Left ventricle myocardium inferior (tissue), 1 donor: ENCODE results near the gene AHSG. TPM values are rescaled to one million over a fixed set of nuclear protein-coding genes. Genes with fewer than 3 reads are reported as not detected.
"Not testable (repeated sequence)": the region's sequence is repeated elsewhere in the genome, so short reads cannot be mapped to it uniquely, and the experiment has no call there.

ENCODE experiments used
- DNase-seq: peaks from one replicate; pipeline ENCODE4 v3.0.0-alpha.2; 2020
- H3K27ac ChIP-seq: fragments of 200-600 bp; replicated peaks from 2 replicates; pipeline ENCODE4 v1.8.0; 2021
- H3K27me3 ChIP-seq: fragments of 200-600 bp; 2 replicates; pipeline ENCODE4 v1.8.0; 2021; ENCODE audit warnings: low read depth
- H3K36me3 ChIP-seq: fragments of 200-600 bp; 2 replicates; pipeline ENCODE4 v1.8.0; 2021
- H3K4me1 ChIP-seq: fragments of 200-600 bp; 2 replicates; pipeline ENCODE4 v1.8.0; 2021
- H3K4me3 ChIP-seq: fragments of 200-600 bp; 2 replicates; pipeline ENCODE4 v1.8.0; 2021; ENCODE audit warnings: mild to moderate bottlenecking, moderate library complexity
- H3K9me3 ChIP-seq: fragments of 200-600 bp; replicated peaks from 2 replicates; pipeline ENCODE4 v1.8.0; 2021
- CTCF ChIP-seq: fragments of 200-600 bp; IDR thresholded peaks from 2 replicates; pipeline ENCODE4 v1.8.0; 2021; ENCODE audit warnings: antibody characterized with exemption, mild to moderate bottlenecking, borderline replicate concordance
- intact Hi-C: fragments of 100-400 bp; cut with micrococcal nuclease; formaldehyde crosslinking; loops from one replicate; pipeline ENCODE4 v1.11.0; 2022
- total RNA-seq: library from RNA; stranded (reverse); fragmentation: NEBNext Ultra II Directional; extraction: Animal tissue kit (Norgen Biotek cat#: 25700); gene quantifications from one replicate; pipeline ENCODE4 v1.2.1, GENCODE V29; 2021
- donor health status: DM: no; HTN: yes; CAD: no; lungs with severe emphysema.

The AHSG gene
- total RNA-seq, 1 donor from 2014 or later, result not detected

DNA sequence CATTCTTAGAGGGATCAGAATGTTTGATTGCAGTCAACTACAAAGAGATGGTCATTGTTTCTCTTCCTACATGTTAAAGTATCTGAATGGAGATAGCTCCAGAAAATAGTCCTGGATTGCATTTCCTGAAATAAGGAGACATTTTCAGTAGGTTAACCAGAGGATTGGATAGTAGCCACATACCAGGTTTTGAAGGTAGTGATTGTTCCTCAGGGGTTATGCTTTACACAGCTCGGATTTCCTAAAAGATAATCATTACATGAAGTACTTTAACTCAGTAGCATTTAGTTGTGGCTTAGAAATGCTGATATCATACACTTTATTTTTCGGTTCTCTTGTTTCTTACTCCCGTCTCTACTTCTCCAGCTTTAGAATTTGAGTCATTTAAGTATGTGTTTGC is 32.1 kb upstream of the AHSG start:
- no peaks in the 10 kb centered on the region for H3K27me3 ChIP-seq
- H3K4me1 ChIP-seq, result no peaks in the 10 kb centered on the region
- no peak overlapping the region for H3K4me3 ChIP-seq
- no peak overlapping the region for H3K27ac ChIP-seq
- no peak for TF ChIP-seq CTCF
- intact Hi-C loops, result no loop called here
- no peaks in the 10 kb centered on the region for H3K9me3 ChIP-seq
- H3K36me3 ChIP-seq, result peaks cover 95% of the 10 kb centered on the region
- DNase-seq, result no peak

GRCh38 chr3:186582541-186582940 is 30.3 kb upstream of the AHSG start:
- no peak for DNase-seq

DNA sequence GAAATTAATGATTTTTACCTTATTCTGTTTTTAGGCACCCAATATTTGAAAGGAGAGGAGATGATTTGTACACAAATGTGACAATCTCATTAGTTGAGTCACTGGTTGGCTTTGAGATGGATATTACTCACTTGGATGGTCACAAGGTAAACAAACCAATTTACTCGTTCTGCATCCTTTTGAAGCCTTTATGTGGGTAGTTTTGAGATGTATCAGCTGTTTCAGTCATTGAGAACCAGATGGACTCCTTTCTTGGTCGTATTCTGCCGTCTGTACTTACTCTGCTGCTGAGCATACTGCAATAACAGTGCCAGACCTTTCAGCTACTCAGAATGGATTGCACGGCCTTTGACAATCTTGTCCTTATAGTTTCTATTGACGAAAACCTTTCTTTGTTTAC is 29.0 kb upstream of the AHSG start:
- intact Hi-C loops, result no loop called here
- no peaks in the 10 kb centered on the region for H3K9me3 ChIP-seq
- no peak overlapping the region for H3K4me3 ChIP-seq
- H3K27ac ChIP-seq, result no peak overlapping the region
- DNase-seq, result no peak
- no peak for TF ChIP-seq CTCF
- peaks cover 70% of the 10 kb centered on the region for H3K36me3 ChIP-seq
- no peaks in the 10 kb centered on the region for H3K27me3 ChIP-seq
- H3K4me1 ChIP-seq, result no peaks in the 10 kb centered on the region

More at GRCh38 chr3:186582541-186582940, 30.3 kb upstream of the AHSG start:
- Histone ChIP-seq H3K36me3 (peaks cover 83% of the 10 kb centered on the region), H3K27ac (no peak overlapping the region), H3K27me3 (no peaks in the 10 kb centered on the region), H3K9me3 (no peaks in the 10 kb centered on the region), H3K4me1 (no peaks in the 10 kb centered on the region), H3K4me3 (no peak overlapping the region)
- no peak for TF ChIP-seq CTCF
- intact Hi-C loops, result no loop called here

DNA sequence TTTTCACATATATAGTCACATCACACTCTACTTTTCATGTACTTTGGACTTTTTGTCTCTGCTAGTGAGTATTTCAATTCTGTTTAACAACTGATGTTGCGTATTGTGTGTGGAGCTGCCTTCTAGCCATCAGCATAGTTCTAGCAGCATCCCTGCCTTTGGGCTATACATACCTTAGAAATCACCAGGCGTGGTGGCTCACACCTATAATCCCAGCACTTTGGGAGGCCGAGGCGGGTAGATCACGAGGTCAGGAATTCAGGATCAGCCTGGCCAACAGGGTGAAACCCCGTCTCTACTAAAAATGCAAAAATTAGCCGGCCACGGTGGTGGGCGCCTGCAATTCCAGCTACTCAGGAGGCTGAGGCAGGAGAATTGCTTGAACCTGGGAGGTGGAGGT is 26.6 kb upstream of the AHSG start:
- H3K4me1 ChIP-seq, H3K9me3 ChIP-seq, DNase-seq, H3K27ac ChIP-seq, intact Hi-C loops, H3K4me3 ChIP-seq, H3K27me3 ChIP-seq: not testable (repeated sequence)
- peaks cover 49% of the 10 kb centered on the region for H3K36me3 ChIP-seq

- H3K36me3 ChIP-seq, result peaks cover 40% of the 10 kb centered on the region
- H3K4me1 ChIP-seq, result no peaks in the 10 kb centered on the region
- TF ChIP-seq CTCF, result no peak
- intact Hi-C loops, result no loop called here
- no peak overlapping the region for H3K27ac ChIP-seq
- H3K4me3 ChIP-seq, result no peak overlapping the region
- H3K27me3 ChIP-seq, result no peaks in the 10 kb centered on the region
- no peaks in the 10 kb centered on the region for H3K9me3 ChIP-seq
- DNase-seq, result no peak
Observed at GRCh38 chr3:186587183-186587582, 25.7 kb upstream of the AHSG start.

DNA sequence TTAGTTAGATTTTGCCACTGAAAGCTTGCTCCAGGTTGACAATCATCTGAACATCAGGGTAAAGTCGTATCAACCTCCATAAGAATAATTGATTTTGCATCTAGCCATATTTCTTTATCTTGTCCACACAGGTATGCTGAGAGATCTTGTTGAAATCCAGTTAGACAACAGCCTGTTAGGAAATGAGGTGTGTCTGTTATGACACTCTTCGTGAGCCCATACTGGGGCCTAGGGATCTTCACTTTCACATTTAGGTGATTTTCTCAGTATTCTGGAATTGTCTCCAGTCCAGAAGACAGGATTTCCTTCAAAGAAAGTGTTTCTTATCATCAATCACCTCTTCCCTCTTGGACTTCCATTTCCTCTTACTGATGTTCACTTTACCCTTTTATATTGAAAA is 24.2 kb upstream of the AHSG start:
- H3K27ac ChIP-seq, result no peak overlapping the region
- intact Hi-C loops, result no loop called here
- no peaks in the 10 kb centered on the region for H3K4me1 ChIP-seq
- peaks cover 25% of the 10 kb centered on the region for H3K36me3 ChIP-seq
- H3K9me3 ChIP-seq, result no peaks in the 10 kb centered on the region
- H3K27me3 ChIP-seq, result no peaks in the 10 kb centered on the region
- no peak overlapping the region for H3K4me3 ChIP-seq
- no peak for DNase-seq
- no peak for TF ChIP-seq CTCF
